K562 (cell line): ENCODE measurements around the gene PEX10. TPM values are rescaled to one million over a fixed set of nuclear protein-coding genes. Genes with fewer than 3 reads are reported as not detected.

Source experiments
- ATAC-seq: fragments of 200-7000 bp; cut with Tn5 transposase; 3 replicates; pipeline ENCODE4 v1.9.1; 2020; ENCODE audit warnings: moderate library complexity
- BruUV-seq: library from RNA; stranded (reverse); fragments of 400-500 nt; replicated peaks from 2 replicates; lab custom pipeline; 2021; lab: Mats Ljungman, UMichigan
- CTCF ChIA-PET: fragments of 300-600 bp; formaldehyde crosslinking; extraction: SDS; loops from one replicate; lab custom pipeline; 2021; ENCODE audit warnings: low intra/inter-chr PET ratio; lab: Yijun Ruan, JAX
- POLR2A ChIA-PET: fragments of 300-600, 350-650 bp; sonication (Branson Sonifier 250); formaldehyde crosslinking; extraction: SDS; loops from one replicate; lab custom pipeline; 2021; ENCODE audit warnings: antibody characterized with exemption, inconsistent platforms; lab: Yijun Ruan, JAX
- DNase-seq, 4 experiments: peaks; one replicate each; pipeline versions ENCODE4 v3.0.0 to v3.0.0-alpha.2; 2011 to 2018; ENCODE audit warnings: low spot score in 3 of 4, mixed read lengths in 3 of 4; ENCODE audit errors: extremely low read depth in 1 of 4
- FAIRE-seq: peaks from 2 replicates; lab custom pipeline; 2011; peaks lifted over from hg19 to GRCh38; lab: Jason Lieb, UNC
- H2AFZ ChIP-seq: 2 replicates; pipeline ENCODE4 v1.6.0; 2011; ENCODE audit warnings: low read depth, low read length, control low read depth, inconsistent platforms
- H3K27ac ChIP-seq: fragments of 200-600 bp; 3 replicates; pipeline ENCODE4 v1.8.0; 2011; ENCODE audit warnings: low read depth, mild to moderate bottlenecking, control low read depth, inconsistent platforms, low read length, moderate library complexity, mixed read lengths; ENCODE audit errors: extremely low read depth
- H3K27me3 ChIP-seq, 2 experiments: fragments of 300-600 bp in 1 of 2; 2 replicates in 1 of 2; 3 replicates in 1 of 2; pipeline versions ENCODE4 v1.6.0 to v1.8.0; 2011; ENCODE audit warnings: inconsistent platforms in 2 of 2, low read length in 2 of 2, mild to moderate bottlenecking in 1 of 2, mixed read lengths in 1 of 2, moderate library complexity in 1 of 2; ENCODE audit not compliant: control insufficient read depth in 2 of 2, insufficient read depth in 2 of 2
- H3K36me3 ChIP-seq: fragments of 300-600 bp; 3 replicates; pipeline ENCODE4 v1.8.0; 2011; ENCODE audit warnings: mild to moderate bottlenecking, low read length, inconsistent platforms; ENCODE audit not compliant: control insufficient read depth, insufficient read depth
- H3K4me1 ChIP-seq, 2 experiments: fragments of 200-600 bp in 1 of 2; replicated peaks in 1 of 2; 2 replicates in 1 of 2; 3 replicates in 1 of 2; pipeline versions ENCODE4 v1.5.1 to v1.8.0; 2011; ENCODE audit warnings: inconsistent platforms in 2 of 2, low read length in 2 of 2, mild to moderate bottlenecking in 1 of 2, mixed read lengths in 1 of 2, moderate library complexity in 1 of 2; ENCODE audit not compliant: control insufficient read depth in 2 of 2, insufficient read depth in 2 of 2
- H3K4me2 ChIP-seq: 2 replicates; pipeline ENCODE4 v1.6.1; 2011; ENCODE audit warnings: low read length, control low read depth, inconsistent platforms, mixed read lengths; ENCODE audit not compliant: insufficient read depth
- H3K4me3 ChIP-seq: fragments of 200-600 bp; sonication (generic), shearing (Covaris generic); 2 replicates; pipeline ENCODE4 v1.5.1; 2016; ENCODE audit warnings: control low read depth, inconsistent platforms
- H3K79me2 ChIP-seq: fragments of 200-600 bp; 3 replicates; pipeline ENCODE4 v1.8.0; 2011; ENCODE audit warnings: low read length, inconsistent platforms; ENCODE audit not compliant: control insufficient read depth, insufficient read depth
- H3K9ac ChIP-seq, 2 experiments: 2 replicates each; pipeline versions ENCODE4 v1.6.0 to v1.6.1; 2011; ENCODE audit warnings: low read depth in 2 of 2, low read length in 2 of 2, control low read depth in 1 of 2, inconsistent platforms in 1 of 2, mild to moderate bottlenecking in 1 of 2, mixed read lengths in 1 of 2; ENCODE audit not compliant: insufficient read depth in 1 of 2
- H3K9me1 ChIP-seq: one replicate; pipeline ENCODE4 v1.6.0; 2011; ENCODE audit warnings: inconsistent platforms, mild to moderate bottlenecking, low read length, moderate library complexity; ENCODE audit not compliant: control insufficient read depth, insufficient read depth
- H3K9me3 ChIP-seq: replicated peaks from 2 replicates; pipeline ENCODE4 v1.5.1; 2011; ENCODE audit warnings: low read depth, low read length, inconsistent platforms; ENCODE audit not compliant: control insufficient read depth, insufficient read depth
- H4K20me1 ChIP-seq: replicated peaks from 2 replicates; pipeline ENCODE4 v1.6.1; 2011; ENCODE audit warnings: low read length, inconsistent platforms, mixed read lengths; ENCODE audit not compliant: control insufficient read depth, insufficient read depth
- EGR1 ChIP-seq: fragments of 450-650 bp; conservative IDR thresholded peaks from 2 replicates; pipeline ENCODE4 v1.6.1; 2017; ENCODE audit warnings: mild to moderate bottlenecking
- MYC ChIP-seq, 2 experiments: fragments of 250-450 bp in 1 of 2; sonication (Bioruptor Pico) in 1 of 2; IDR thresholded peaks; 2 replicates each; pipeline versions ENCODE4 v1.5.1 to v1.6.1; 2012 to 2021; ENCODE audit warnings: low read depth in 2 of 2, borderline replicate concordance in 1 of 2, improper control_type of control experiment in 1 of 2, low read length in 1 of 2, mild to moderate bottlenecking in 1 of 2, moderate library complexity in 1 of 2
- POLR2H ChIP-seq: IDR thresholded peaks from 2 replicates; pipeline ENCODE4 v1.6.1; 2016; ENCODE audit warnings: missing genetic modification characterization, low read depth, mild to moderate bottlenecking, control low read depth, missing compliant biosample characterization, moderate library complexity
- RBM14 ChIP-seq: fragments of 200-400 bp; formaldehyde crosslinking; IDR thresholded peaks from 2 replicates; pipeline ENCODE4 v1.6.1; 2018; ENCODE audit warnings: low read depth, mild to moderate bottlenecking, low read length, moderate library complexity, borderline replicate concordance; ENCODE audit not compliant: insufficient read depth
- SETDB1 ChIP-seq: IDR thresholded peaks from one replicate; pipeline ENCODE4 v1.6.1; 2012; ENCODE audit warnings: low read length, control low read depth, inconsistent platforms
- SP1 ChIP-seq: sonication (generic); formaldehyde crosslinking; IDR thresholded peaks from 2 replicates; pipeline ENCODE4 v1.8.1; 2022; ENCODE audit warnings: mild to moderate bottlenecking, missing genetic modification reagents
- ZNF263 ChIP-seq: sonication (generic); formaldehyde crosslinking; IDR thresholded peaks from 2 replicates; pipeline ENCODE4 v1.8.0; 2022; ENCODE audit warnings: mild to moderate bottlenecking, missing genetic modification reagents, borderline replicate concordance
- WGBS: fragments of 100-300 bp; shearing (Covaris generic); methylation state at CpG from one replicate; pipeline ENCODE4 v1.1.6; 2016; ENCODE audit warnings: low coverage, mixed read lengths; ENCODE audit not compliant: insufficient coverage; ENCODE audit errors: missing lambda C conversion rate; 5-methylcytosine and 5-hydroxymethylcytosine counted together
- in situ Hi-C: fragments of 300-500 bp; cut with MboI; formaldehyde crosslinking; loops from 4 replicates; pipeline ENCODE4 v1.15.0; 2018; ENCODE audit warnings: inconsistent platforms, mixed read lengths
- intact Hi-C: fragments of 100-400 bp; cut with micrococcal nuclease; formaldehyde crosslinking; loops from 2 replicates; pipeline ENCODE4 v1.14.2; 2022
- polyA plus RNA-seq, 8 experiments: library from polyadenylated mRNA; depleted of rRNA in 4 of 8; stranded (reverse) in 5 of 8; unstranded in 3 of 8; fragments of >200 nt; fragmentation: Nextera tagmentation in 2 of 8; fragmentation: Illumina TruSeq in 1 of 8; extraction: Ambion mirVana in 2 of 8; extraction: Trizol in 1 of 8; gene quantifications; 2 replicates each; pipeline versions ENCODE4 v1.2.1 to v1.2.3, GENCODE V29; 2011 to 2014; ENCODE audit warnings: inconsistent platforms in 1 of 8, missing spikeins in 1 of 8
- total RNA-seq, 7 experiments: library from RNA; depleted of rRNA in 6 of 7; stranded (reverse); fragments of >200 nt in 6 of 7; fragmentation: Illumina TruSeq in 2 of 7; extraction: Trizol in 2 of 7; gene quantifications; 2 replicates each; pipeline versions ENCODE4 v1.2.1 to v1.2.3, GENCODE V29; 2011 to 2021; ENCODE audit warnings: low replicate concordance in 1 of 7
- TF ChIP-seq, protein P1 (sequence below): sonication (generic); formaldehyde crosslinking; IDR thresholded peaks from 2 replicates; pipeline ENCODE4 v1.5.0; 2020; ENCODE audit warnings: missing genetic modification reagents

The PEX10 gene
- total and polyA plus RNA-seq, 9 of the 15 experiments (the other 6 are each of a cell fraction or from before 2014, with no cell fraction given) = 0.03 to 26.2 (median 8.7) TPM

DNA sequence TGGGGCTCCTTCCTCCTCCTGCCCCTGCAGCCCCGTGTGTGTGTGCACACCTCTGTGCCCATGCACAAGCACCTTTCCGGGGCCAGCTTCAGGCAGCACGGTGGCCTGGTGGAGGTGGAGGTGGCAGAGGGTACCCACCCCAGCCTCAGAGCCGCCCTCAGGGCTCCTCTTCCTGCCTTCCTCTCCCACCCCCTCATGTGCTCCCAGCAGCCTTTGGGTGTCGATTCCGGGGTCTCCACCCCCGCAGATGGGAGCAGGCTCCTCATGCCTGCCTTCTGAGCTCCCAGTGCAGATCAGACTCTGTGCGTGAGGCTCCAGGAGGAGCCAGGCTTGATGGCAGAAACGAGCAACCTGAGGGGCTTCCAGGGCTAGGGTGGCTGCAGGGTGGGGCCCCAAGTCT, 34.5 kb upstream of the PEX10 start:
- H3K9ac ChIP-seq = peak overlapping the region in 1 of 2 experiments; percentile 4; a peak in 1 of 4 replicates
- no peaks in the 10 kb centered on the region for H3K9me1 ChIP-seq
- no peak for FAIRE-seq
- peaks cover 14% of the 10 kb centered on the region for H4K20me1 ChIP-seq
- in situ Hi-C loops (no loop called here), intact Hi-C loops (no loop called here)
- no peaks in the 10 kb centered on the region for H3K79me2 ChIP-seq
- H3K27ac ChIP-seq = no peak overlapping the region
- TF ChIP-seq POLR2H (tag) = no peak
- TF ChIP-seq RBM14 = 0 out of 2 replicates have a peak, but pooled peaks have one; percentile 13
- peak; percentile 57 for TF ChIP-seq EGR1
- TF ChIP-seq ZNF263 (CRISPR knock-in tag) = 0 out of 2 replicates have a peak, but pooled peaks have one; percentile 0
- TF ChIP-seq SETDB1 = no peak
- no peaks in the 10 kb centered on the region for H3K36me3 ChIP-seq
- 3% methylated on average over 6 of the region's 9 CpGs for WGBS
- ChIA-PET CTCF (no interaction called here), POLR2A (interaction anchor here (0.8 to 2.0 kb wide), 4 partner anchors 10 to 48 kb away, joined by 3 to 10 read pairs (median 3); no protein-coding TSS in a partner anchor)
- BruUV-seq = no TSS peak
- H2AFZ ChIP-seq = no peak overlapping the region
- peaks cover 18 to 73% of the 10 kb centered on the region in 2 experiments; a peak in 4 of 5 replicates for H3K27me3 ChIP-seq
- H3K4me2 ChIP-seq = no peak overlapping the region
- ATAC-seq = no peak
- no peaks in the 10 kb centered on the region for H3K9me3 ChIP-seq
- no peak overlapping the region for H3K4me3 ChIP-seq
- no peak for DNase-seq
- H3K4me1 ChIP-seq = peaks cover 0 to 56% of the 10 kb centered on the region in 2 experiments; a peak in 3 of 5 replicates

DNA sequence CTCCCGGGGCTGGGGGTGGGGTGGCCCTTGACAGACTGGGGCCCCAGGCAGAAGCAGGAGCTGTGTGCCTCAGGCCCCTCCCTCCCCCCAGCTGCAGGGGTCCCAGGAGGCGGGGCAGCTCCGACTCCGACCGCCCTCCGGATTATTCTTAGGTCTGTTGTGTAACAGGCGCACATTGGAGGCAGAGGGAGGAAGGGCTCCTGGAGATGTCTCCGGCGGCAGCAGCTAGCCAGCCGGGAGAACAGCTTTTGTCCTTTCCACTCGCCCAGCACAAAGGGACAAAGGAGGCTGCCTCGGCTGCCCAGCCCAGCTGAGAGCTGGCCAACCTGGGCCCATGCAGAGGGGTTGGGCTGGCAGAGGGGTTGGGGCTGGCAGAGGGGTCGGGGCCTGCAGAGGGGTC, 34.0 kb upstream of the PEX10 start:
- H3K79me2 ChIP-seq = no peaks in the 10 kb centered on the region
- 0% methylated on average over 8 of the region's 13 CpGs for WGBS
- no peak overlapping the region for H3K9ac ChIP-seq
- no TSS peak for BruUV-seq
- in situ Hi-C loops (no loop called here), intact Hi-C loops (no loop called here)
- peaks cover 14% of the 10 kb centered on the region for H4K20me1 ChIP-seq
- no peaks in the 10 kb centered on the region for H3K9me3 ChIP-seq
- no peaks in the 10 kb centered on the region for H3K36me3 ChIP-seq
- H3K4me1 ChIP-seq = peaks cover 0 to 56% of the 10 kb centered on the region in 2 experiments; a peak in 3 of 5 replicates
- TF ChIP-seq SP1 (CRISPR knock-in tag) (no peak), MYC (IDR thresholded peaks at IDR 0.05; ENCODE audit: low read depth, low read length) (no peak), MYC (CRISPR knock-in tag; IDR thresholded peaks at IDR 0.05; ENCODE audit: borderline replicate concordance, low read depth) (no peak), RBM14 (0 out of 2 replicates have a peak, but pooled peaks have one; percentile 16)
- TF ChIP-seq, protein P1, sequence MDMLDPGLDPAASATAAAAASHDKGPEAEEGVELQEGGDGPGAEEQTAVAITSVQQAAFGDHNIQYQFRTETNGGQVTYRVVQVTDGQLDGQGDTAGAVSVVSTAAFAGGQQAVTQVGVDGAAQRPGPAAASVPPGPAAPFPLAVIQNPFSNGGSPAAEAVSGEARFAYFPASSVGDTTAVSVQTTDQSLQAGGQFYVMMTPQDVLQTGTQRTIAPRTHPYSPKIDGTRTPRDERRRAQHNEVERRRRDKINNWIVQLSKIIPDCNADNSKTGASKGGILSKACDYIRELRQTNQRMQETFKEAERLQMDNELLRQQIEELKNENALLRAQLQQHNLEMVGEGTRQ (CRISPR knock-in tag) = no peak
- no peak overlapping the region for H2AFZ ChIP-seq
- no peak for DNase-seq
- H3K4me2 ChIP-seq = no peak overlapping the region
- H3K27ac ChIP-seq = no peak overlapping the region
- H3K4me3 ChIP-seq = no peak overlapping the region
- no peak for ATAC-seq
- peaks cover 18 to 77% of the 10 kb centered on the region in 2 experiments; a peak in 4 of 5 replicates for H3K27me3 ChIP-seq
- H3K9me1 ChIP-seq = no peaks in the 10 kb centered on the region
- ChIA-PET CTCF (no interaction called here), POLR2A (interaction anchor here (0.6 to 2.0 kb wide), 6 partner anchors 10 to 217 kb away, joined by 3 to 10 read pairs (median 3); no protein-coding TSS in a partner anchor)
- no peak for FAIRE-seq
